GM18520 (cell line): ENCODE results near the gene BMF.

Source experiments
- ATAC-seq: cut with Tn5 transposase; IDR thresholded peaks from one replicate; pipeline ENCODE4 v1.9.1; 2021; ENCODE audit not compliant: unreplicated experiment

BMF gene

DNA sequence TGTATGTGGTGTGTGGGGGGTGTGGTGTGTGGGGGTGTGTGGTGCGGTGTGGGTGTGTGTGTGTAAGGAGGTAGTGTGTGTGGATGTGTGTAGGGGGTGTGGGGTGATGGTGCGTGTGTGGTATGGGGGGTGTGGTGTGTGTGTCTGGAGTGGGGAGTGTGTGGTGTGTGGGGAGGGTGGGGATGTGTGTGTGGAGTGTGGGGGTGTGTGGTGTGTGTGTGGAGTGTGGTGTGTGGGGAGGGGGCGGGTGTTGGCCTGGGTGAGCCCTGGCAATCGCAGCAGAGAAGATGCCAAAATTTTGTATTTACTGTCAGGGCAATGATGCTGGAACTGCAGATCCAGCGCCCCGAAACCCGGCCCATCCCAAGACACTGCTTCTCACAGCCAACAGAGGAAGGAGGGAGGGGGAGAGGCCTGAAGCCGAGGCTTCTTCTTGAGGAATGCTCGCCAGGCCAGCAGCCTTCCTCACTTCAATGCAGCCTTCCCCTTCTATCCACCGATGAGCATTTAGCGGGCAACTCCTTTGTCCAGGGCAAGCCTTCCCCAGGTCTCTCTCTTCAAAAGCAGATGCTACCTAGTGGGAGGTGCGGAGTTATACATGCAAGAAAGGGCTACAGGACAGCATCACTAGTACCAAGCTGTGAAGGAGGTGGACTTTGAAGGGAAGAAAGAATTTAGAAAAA lies 57.8 kb downstream of the BMF start:
- ATAC-seq: no peak

DNA sequence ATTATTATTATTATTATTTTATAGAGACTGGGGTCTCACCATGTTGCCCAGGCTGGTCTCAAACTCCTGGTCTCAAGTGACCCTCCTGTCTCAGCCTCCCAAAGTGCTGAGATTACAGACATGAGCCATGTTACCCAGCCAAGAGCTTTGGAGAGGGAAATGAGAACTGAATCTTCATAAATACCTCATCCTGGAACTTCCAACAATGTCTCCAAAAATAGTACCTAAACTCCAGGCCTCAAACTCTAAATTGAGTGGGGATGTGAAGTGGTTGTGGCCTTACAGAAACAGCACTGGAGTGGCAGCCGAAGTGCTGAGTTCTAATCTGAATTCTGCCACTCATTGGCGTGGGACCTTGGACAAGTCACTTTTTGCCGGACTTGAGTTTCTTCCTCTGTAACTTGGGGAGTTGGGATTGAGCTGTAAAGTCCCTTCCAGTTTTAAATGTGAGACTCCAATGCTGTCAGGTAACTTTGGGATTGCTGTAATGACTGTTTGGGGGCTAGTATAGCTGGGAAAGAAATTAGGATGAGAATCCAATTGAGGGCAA lies 59.7 kb downstream of the BMF start:
- no peak for ATAC-seq

DNA sequence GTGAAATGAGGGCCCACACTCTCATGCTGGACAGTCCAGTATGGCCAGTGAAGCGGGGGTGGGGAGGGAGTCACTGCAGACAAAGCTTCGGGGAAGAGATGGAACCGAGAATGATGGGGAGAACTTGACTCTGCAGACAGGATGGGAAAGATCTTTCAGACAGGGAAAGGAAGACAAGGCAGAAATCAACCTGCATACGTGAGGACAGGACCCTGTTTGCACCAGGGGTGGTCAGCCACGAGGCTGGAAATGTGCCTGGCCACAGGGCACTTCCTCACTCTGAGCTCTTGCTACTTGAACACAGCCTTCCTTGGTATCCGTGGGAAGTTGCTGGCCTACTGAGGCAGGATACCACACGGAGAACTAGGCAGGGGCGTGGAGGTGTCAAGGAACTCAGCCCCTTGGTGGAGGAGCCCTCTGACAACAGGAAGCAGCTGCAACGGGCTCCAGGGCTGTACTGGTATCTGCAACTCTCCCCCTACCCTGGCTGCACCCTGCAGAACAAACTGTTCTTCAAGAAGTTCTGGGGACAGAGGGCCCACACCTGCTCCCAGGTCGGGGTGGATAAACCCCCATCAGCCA lies 60.4 kb downstream of the BMF start:
- ATAC-seq: no peak

DNA sequence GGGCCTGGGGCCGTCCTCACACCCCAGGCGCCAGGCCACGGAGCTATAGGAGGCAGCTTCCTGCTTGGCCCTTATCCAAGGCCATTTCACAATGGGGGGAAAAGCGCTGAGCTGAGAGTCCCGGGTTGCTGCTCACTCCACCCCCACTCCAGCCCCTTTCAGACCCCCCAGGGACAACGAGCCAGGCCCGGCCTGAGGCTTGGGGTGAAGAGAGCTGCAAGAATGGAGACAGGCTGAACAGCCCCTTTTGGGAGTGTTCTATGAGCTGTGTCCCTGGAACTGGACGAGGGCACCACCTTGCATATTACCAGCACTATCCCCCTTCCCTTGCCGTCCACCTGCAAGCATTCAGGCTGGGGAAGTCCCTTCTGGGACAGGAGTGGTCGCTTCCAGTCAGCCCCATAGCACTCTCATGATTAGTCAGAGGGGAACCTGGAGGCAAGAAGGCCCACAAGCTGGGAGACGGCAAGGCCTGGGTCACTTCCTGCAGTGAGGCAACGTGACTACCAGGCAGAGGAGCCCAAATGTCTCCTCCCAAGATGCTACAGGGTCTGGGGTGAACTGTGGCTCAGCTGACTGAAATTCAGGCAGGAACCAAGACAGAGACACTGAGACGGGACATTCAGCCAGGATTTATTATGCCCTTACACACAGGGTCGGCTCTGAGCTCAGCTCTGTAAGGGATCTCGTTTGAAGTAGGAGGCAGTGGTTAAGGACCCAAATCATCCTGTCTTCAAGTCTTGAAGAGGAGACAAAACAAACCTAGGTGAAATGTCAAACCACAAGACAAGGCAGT lies 61.1 kb downstream of the BMF start:
- no peak for ATAC-seq

DNA sequence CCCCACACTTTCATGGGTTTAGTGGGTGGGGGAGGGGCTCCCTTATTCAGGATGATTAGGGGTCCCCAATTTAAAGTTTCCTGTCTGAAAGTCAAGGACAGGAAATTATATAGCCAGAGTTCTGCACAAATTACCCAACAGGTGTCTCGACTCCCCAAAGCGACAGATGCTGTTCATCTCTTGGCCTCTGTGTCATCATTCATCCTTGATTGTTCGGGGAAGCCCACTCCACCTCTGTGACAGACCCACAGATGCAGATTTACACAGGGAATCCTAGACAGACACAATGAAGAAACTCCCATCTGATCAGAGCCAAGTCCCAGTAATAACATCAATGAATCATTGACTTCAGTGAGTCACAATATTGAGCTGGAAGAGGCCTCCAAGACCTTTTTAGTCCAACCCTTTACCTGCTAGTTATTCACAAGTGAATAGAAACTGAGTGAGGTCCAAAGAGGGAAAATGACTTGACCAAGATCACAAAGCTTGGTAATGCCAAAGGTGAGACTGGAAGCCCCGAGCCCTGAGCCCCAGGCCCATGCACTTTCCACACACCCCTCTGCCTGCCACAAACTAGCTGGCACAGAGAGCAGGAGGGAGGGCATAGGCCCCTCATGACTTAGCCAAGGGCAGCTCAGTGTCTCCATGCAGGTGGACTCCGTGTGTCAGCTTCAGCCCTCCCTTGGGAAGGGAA lies 61.8 kb downstream of the BMF start:
- ATAC-seq: no peak

DNA sequence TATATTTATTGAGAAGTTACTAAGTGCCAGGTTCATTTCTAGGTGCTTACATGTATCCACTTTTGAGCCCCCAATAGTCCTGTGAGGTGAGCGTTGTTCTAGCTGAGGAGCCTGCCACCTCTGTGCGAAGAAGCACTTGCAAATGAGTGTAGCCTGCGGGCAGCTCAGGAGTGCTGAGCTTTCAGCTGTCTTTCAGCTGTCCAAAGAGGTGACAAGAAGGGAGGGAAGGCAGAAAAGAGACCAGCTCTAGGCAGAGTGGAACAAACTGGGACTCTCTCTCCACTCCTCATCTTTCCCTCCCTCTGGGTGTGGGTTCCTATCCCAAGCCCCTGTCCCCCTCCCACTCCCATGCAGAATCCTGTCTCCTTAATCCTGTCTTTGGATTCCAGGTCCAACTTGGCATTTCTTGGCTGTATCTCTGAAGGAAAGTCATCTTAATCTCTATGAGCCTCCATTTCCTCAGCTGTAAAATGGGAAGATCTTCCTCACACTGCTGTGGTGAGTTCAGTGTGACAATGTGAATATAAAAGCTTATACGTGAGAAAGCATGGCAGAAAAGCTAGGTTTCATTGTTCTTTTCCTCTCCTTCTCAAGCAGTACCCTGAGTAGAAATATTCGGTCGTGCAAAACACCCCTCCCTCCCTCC lies 63.0 kb downstream of the BMF start:
- no peak for ATAC-seq

DNA sequence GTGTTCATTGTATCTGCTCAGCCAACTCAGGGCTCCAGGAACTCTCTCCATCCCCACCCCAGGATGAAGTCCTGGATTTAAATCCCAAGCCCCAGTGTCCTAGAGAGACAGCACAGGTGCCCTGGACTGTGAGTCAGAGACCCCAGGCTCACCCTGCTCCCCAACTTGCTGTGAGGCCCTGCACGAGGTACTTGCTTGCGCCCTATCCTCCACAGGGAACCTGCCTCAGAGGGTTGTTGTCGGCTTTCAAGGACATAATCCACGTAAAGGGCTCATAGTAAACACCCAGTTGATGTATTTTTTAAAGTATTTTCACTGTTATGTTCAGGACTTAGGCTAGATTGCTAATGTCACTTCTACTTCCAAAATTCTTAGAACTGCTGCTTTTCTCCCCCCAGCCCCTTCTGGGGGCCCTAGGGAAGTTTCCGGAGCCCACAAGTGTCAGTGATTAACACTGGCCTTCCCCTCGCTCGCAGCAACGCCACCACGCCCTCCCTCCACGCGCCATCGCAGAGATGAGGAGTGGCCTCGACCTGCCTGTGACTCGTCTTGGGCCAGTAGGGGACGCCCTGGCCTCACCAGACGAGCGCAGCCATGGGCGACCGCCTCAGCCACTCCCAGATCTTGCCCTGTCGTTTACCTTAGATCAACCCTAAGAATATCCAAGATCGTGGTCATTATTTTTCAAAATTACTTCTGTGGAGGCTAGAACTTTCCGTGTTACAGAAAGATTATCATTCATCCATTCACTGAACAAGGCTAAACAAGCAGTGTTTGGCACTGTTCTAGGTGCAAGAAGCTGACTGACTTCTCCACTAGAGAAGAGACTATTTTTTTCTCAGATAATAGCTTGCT lies 63.7 kb downstream of the BMF start:
- ATAC-seq: peak; percentile 74

DNA sequence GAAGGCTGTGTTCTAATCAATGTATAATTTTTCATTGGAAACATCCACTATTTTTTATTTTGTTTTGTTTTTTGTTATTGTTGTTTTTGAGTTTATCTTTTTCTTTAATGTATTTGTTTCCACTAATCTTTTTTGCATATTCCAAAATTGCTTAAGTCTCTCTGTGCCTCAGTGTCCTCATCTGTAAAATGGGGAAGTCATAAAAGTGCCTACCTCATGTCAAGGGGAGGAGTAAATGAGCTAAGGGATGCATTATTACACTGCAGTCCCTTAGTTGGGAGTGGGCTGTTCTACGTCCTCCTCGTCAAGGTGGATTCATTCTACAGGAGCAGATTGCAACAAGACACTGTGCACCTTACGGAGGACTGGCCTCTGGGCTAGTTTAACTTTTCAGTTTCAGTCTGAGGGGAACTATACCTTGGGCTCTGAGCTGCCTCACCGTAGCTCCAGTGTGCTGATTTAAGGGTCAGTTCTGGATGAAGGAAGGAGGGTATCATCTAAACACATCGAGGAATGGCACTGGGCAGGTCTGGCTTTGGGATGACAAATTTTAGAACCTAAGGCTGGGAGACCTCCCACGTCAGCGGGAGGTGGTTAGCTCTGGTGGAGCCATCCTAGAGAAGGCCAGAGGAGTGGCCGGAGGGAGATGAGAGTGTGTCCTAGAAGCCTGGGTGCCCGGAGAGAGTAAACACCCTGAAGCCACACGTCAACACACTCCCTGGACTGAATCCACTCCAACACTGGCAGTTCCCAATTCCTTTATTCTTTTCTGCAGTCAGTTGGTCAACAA lies 64.6 kb downstream of the BMF start:
- no peak for ATAC-seq

DNA sequence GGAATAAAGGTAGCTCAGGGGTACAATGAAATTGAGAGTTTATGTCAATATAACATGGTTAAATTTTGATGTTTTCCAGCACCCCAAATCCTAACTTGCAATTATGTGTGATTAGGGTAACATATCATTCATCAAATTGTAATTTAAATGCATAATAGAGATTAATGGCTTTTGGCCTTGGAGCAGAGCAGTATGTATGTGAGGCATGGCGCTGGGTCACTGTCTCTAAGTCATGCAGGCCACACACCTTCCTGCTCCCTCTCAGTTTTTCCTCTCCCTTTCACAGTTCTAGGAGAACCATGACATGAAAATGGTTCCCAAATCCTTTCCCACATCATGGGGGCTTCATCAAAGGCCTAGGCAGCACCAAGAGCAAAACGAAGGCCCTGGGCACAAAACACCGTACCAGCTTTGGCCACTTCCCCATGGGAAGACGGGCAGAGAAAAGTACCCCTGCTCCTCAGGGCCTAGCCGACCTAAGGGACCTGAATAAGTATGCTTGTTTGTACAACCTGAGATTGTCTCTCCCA lies 65.8 kb downstream of the BMF start:
- no peak for ATAC-seq

DNA sequence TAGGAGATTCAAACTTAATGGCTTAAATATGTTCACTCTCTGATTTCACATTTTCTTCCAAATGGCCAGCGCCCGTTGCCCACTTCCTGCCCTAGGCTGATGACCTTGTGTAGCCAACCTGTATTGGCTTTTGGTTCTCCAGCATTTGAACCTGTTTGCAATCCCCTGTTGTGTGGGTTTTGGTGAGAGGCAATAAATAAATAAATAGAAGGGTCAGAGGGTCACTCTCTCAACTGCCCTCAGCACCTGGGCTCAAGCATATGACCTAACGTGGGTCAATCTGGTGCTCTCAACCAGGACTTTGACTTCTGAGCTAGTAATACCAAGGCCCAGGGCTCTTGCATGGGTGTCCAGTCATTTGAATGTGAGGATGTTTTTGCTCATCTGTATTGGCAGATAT lies 67.9 kb downstream of the BMF start:
- no peak for ATAC-seq

DNA sequence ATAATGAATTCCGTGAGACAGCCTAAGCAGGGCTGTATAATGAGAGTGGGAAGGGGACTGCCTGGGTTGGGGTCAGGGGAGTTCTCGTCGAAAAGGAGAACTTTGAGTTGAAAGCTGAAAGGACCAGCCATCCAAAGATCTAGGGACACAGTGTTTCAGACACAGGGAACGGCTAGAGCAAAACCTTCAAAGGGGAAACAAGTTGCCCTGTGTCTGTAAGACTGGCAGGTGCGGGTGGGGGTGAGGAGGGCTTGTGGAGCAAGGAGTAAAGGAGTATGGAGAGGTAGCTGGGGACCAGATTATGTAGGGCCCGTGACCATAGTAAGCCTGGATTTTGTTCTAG lies 68.4 kb downstream of the BMF start:
- ATAC-seq: no peak

DNA sequence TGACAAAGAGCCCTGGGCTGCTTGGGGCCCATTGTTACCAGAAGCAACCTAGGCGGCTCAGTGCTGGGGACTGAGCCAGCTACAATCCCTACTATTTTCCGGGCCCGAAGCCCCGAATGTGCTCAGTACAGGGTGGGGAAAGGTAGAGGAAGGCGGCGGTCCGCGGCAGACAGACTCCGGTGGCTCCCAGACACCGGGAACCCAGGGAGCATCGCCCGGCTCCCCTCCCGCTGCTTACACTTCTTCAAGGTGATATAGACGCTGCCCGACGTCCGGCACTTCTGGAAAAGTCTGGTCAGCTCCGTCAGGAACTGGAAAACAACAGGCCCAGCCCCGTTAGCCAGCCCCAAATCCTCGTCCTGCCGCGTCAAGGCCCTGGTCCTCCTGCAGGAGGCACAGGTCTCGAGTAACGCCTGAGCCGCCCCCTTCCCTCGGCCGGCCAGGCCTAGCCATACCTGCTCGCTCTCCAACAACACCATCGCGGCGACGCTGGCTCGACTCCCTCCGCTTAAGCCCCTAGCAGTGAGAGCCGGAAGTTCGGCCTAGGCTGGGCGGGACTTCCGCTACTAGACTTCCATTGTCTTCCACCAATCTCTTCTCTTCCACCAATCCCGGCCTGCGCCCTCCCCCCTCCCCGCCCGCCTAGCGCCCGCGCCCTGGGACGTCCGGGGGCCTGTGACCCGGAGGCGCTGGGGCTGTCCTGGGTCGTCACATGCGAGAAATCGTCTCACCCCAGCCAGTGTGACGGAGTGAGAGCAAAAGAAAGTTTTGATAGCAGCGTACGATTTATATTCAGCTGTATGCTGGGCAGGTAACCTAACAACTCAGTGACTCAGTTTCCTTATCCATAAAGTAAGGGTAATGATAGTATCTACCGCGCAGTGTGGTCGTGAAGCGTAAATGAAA lies 69.8 kb downstream of the BMF start, which contains the start of gene SRP14:
Gene SRP14 (minus strand): TSS at position 544 of the 906 bp plus-strand sequence. CDS start 65 bp downstream, at position 479.
- peak; percentile 86 for ATAC-seq

DNA sequence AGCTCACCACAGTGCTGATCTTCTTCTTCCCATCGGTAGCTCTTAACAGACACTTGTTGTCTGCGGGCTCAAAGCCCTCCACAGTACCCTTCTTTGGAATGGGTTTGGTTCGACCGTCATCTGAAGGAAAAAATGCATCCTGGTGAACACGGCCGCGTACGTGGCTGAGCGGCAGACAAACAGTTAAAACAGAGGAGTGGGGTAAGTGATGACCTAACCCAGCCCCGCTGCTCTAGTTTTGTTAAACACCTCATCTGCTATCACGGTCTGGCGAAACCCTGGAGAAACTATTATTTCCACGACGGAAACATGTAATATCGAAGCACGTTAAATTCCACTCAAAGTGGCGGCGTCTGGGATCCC lies 70.4 kb downstream of the BMF start:
- no peak for ATAC-seq
